Measurements from ENCODE around the gene LMF1.
"Not testable (repeated sequence)": the region's sequence is repeated elsewhere in the genome, so short reads cannot be mapped to it uniquely, and the experiment has no call there.

DNA sequence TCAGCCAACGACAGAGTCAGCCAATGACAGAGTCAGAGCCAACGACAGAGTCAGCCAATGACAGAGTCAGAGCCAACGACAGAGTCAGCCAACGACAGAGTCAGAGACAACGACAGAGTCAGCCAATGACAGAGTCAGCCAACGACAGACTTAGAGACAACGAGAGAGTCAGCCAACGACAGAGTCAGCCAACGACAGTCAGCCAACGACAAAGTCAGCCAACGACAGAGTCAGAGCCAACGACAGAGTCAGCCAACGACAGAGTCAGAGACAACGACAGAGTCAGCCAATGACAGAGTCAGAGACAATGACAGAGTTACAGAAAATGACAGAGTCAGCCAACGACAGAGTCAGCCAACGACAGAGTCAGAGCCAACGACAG lies 22.9 kb downstream of the LMF1 start:
- not testable (repeated sequence) for TF ChIP-seq EZH2 (IDR thresholded peaks at IDR 0.05; ENCODE audit: borderline replicate concordance, low read length)
- TF ChIP-seq, protein P1, sequence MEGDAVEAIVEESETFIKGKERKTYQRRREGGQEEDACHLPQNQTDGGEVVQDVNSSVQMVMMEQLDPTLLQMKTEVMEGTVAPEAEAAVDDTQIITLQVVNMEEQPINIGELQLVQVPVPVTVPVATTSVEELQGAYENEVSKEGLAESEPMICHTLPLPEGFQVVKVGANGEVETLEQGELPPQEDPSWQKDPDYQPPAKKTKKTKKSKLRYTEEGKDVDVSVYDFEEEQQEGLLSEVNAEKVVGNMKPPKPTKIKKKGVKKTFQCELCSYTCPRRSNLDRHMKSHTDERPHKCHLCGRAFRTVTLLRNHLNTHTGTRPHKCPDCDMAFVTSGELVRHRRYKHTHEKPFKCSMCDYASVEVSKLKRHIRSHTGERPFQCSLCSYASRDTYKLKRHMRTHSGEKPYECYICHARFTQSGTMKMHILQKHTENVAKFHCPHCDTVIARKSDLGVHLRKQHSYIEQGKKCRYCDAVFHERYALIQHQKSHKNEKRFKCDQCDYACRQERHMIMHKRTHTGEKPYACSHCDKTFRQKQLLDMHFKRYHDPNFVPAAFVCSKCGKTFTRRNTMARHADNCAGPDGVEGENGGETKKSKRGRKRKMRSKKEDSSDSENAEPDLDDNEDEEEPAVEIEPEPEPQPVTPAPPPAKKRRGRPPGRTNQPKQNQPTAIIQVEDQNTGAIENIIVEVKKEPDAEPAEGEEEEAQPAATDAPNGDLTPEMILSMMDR (conservative IDR thresholded peaks at IDR 0.05 in 1 of 2, IDR thresholded peaks at IDR 0.05 in 1 of 2; ENCODE audit: extremely low read depth in 1 of 2, insufficient read depth in 1 of 2, low read depth in 1 of 2, low read length in 2 of 2): not testable (repeated sequence)

Measured in mammary epithelial cell (primary cell).